Thymus (tissue), 11 donors: Measurements from ENCODE around the gene ZPLD1. TPM values are rescaled to one million over a fixed set of nuclear protein-coding genes. Genes with fewer than 3 reads are reported as not detected.

Source experiments
- DNase-seq, 9 donors: peaks; one replicate each; pipeline ENCODE4 v3.0.0-alpha.2; 2013; ENCODE audit warnings: low spot score in 9 of 9, low read depth in 6 of 9, missing footprints in 1 of 9
- H3K27ac ChIP-seq, 2 donors: one replicate each; pipeline ENCODE4 v1.5.1; 2013; ENCODE audit warnings: control low read depth in 1 of 2, low read depth in 1 of 2, low read length in 1 of 2, mild to moderate bottlenecking in 1 of 2, moderate library complexity in 1 of 2
- H3K27me3 ChIP-seq, 2 donors: one replicate each; pipeline ENCODE4 v1.5.1; 2013; ENCODE audit warnings: low read length in 1 of 2; ENCODE audit not compliant: control insufficient read depth in 2 of 2, insufficient read depth in 1 of 2
- H3K36me3 ChIP-seq, 2 donors: one replicate each; pipeline ENCODE4 v1.5.1; 2013; ENCODE audit warnings: low read length in 1 of 2, mild to moderate bottlenecking in 1 of 2, moderate library complexity in 1 of 2; ENCODE audit not compliant: control insufficient read depth in 2 of 2, insufficient read depth in 2 of 2
- H3K4me1 ChIP-seq, 2 donors: one replicate each; pipeline ENCODE4 v1.5.1; 2013; ENCODE audit warnings: low read length in 2 of 2; ENCODE audit not compliant: control insufficient read depth in 2 of 2, insufficient read depth in 2 of 2
- H3K4me3 ChIP-seq, 2 donors: one replicate each; pipeline ENCODE4 v1.5.1; 2013; ENCODE audit warnings: low read length in 2 of 2, control low read depth in 1 of 2, mild to moderate bottlenecking in 1 of 2
- H3K9me3 ChIP-seq, 2 donors: one replicate each; pipeline ENCODE4 v1.5.1; 2013; ENCODE audit warnings: low read length in 1 of 2, mild to moderate bottlenecking in 1 of 2; ENCODE audit not compliant: control insufficient read depth in 2 of 2, insufficient read depth in 1 of 2
- WGBS: extraction: QIAGEN DNeasy Blood & Tissue Kit; methylation state at CpG from one replicate; pipeline ENCODE4 v1.1.7; 2013; 5-methylcytosine and 5-hydroxymethylcytosine counted together
- polyA plus RNA-seq: library from polyadenylated mRNA; stranded (reverse); fragments of 200-250 nt; gene quantifications from one replicate; pipeline ENCODE4 v1.2.3, GENCODE V29; 2013
- total RNA-seq: library from RNA; stranded (reverse); fragments of 120-200 nt; gene quantifications from one replicate; pipeline ENCODE4 v1.2.4, GENCODE V29; 2013
- donor health status: healthy.

The ZPLD1 gene
- total and polyA plus RNA-seq, 2 donors: 0.09 to 0.11 TPM

DNA sequence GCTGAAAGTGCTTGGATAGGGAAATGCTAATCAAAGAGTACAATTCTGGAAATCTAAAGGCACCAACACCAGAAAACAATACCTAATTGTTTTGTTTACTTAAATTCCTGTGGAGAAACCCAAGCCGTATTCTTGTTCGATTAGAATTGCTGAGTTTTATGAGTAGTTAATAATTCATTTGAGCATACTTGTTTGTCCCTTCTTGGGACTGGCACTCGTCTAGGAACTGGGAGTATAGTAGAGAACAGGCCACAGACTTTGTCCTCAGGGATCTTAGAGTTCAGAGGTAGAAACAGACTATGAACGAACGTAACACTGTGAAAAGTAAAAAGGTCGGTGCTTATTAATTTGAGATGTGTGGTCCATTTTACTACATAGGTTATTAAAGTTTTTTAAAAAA lies 39.4 kb downstream of the ZPLD1 start:
- WGBS: 94% methylated on average over 6 of the region's 6 CpGs

DNA sequence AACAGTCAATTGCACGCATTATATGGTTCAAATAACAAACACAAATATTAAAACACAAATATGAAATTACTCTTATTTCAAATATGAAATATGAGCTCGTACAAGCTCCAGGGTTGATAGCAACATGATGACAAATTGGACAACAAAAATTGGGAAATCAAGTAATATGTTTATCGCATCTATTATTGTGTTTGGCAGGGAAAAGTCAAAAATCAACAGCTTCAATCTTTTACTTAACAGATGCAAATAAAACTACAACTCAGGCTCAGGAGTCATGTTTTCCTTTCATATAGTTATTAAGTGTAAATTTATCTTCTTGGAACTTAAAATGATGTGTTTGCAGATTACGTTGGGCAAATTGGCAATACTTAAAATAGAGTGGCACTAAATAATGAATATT lies 41.4 kb downstream of the ZPLD1 start:
- Histone ChIP-seq H3K4me3 (no peak overlapping the region), H3K27me3 (no peaks in the 10 kb centered on the region), H3K27ac (no peak overlapping the region), H3K36me3 (no peaks in the 10 kb centered on the region), H3K4me1 (no peaks in the 10 kb centered on the region), H3K9me3 (no peaks in the 10 kb centered on the region)
- WGBS: 96% methylated on average over 4 of the region's 4 CpGs
- no peak for DNase-seq

More for the DNA sequence above, 39.4 kb downstream of the ZPLD1 start:
- no peak overlapping the region for H3K4me3 ChIP-seq
- DNase-seq: no peak
- H3K27ac ChIP-seq: no peak overlapping the region
- H3K27me3 ChIP-seq: no peaks in the 10 kb centered on the region
- no peaks in the 10 kb centered on the region for H3K4me1 ChIP-seq
- H3K9me3 ChIP-seq: no peaks in the 10 kb centered on the region
- H3K36me3 ChIP-seq: no peaks in the 10 kb centered on the region

DNA sequence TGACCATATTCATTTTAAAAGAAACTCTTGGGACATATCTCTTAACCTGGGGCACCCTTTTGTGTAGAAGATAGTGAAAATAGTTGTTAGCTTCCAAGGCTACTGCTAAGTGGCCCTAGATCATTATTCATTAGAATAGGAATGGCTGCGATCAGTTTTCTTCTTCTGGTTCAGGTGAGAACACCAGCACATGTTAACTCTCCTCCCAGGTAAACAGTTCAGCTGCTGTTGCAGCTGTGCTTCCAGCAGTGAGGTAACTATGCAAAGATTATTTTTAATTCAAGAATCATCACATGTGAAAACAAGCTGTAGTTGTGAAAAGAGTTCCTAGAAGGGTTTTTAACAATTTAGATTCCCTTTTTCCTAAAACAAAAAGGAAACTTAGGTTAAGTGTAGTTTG lies 43.3 kb downstream of the ZPLD1 start:
- WGBS: 95% methylated on average over 1 of the region's 1 CpG
- no peaks in the 10 kb centered on the region for H3K9me3 ChIP-seq
- H3K36me3 ChIP-seq: no peaks in the 10 kb centered on the region
- no peak for DNase-seq
- no peaks in the 10 kb centered on the region for H3K27me3 ChIP-seq
- H3K27ac ChIP-seq: no peak overlapping the region
- no peak overlapping the region for H3K4me3 ChIP-seq
- H3K4me1 ChIP-seq: no peaks in the 10 kb centered on the region

DNA sequence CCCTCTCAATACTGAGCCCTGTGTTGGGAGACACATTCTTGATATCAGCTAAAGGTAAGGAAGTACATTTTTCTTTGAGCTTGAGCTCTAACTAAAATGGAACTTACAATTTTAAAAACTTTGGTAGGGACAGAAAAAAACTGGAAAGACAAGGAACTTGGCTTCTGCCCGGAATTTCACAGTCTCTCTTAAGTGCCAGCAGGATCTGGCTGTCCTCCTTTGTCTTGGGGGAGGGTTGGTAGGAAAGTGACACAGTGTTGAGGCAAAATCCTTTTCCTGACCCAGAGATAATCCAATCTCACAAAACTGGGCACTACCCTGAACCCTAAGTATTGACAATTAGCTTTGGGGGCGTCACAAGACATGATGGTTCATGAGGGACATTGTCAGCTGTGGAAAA lies 45.3 kb downstream of the ZPLD1 start:
- Histone ChIP-seq H3K27me3 (no peaks in the 10 kb centered on the region), H3K27ac (no peak overlapping the region), H3K4me1 (no peaks in the 10 kb centered on the region), H3K4me3 (no peak overlapping the region), H3K36me3 (no peaks in the 10 kb centered on the region), H3K9me3 (no peaks in the 10 kb centered on the region)
- 83% methylated on average over 2 of the region's 2 CpGs for WGBS
- DNase-seq: no peak

DNA sequence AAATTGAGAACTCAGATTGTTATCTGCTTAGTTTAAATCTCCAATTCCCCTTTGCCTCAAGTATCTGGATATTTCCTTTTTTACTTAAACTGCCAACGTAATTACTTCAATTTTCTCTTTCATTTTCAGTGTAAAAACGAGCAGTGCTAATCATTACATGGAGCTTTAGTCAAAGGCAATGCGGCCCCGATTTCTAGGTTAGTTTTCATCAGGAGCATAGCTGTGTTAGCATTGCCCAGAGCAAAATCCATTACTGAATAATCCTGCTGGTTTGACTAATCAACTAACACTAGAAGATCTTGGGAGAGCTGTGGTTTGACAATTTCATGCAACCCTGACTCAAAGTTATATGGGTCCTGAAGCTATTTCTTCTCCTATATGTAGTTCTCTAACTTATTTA lies 46.2 kb downstream of the ZPLD1 start:
- Histone ChIP-seq H3K27me3 (no peaks in the 10 kb centered on the region), H3K4me1 (no peaks in the 10 kb centered on the region), H3K36me3 (no peaks in the 10 kb centered on the region), H3K27ac (no peak overlapping the region), H3K9me3 (no peaks in the 10 kb centered on the region), H3K4me3 (no peak overlapping the region)
- DNase-seq: no peak
- WGBS: 43% methylated on average over 4 of the region's 4 CpGs

DNA sequence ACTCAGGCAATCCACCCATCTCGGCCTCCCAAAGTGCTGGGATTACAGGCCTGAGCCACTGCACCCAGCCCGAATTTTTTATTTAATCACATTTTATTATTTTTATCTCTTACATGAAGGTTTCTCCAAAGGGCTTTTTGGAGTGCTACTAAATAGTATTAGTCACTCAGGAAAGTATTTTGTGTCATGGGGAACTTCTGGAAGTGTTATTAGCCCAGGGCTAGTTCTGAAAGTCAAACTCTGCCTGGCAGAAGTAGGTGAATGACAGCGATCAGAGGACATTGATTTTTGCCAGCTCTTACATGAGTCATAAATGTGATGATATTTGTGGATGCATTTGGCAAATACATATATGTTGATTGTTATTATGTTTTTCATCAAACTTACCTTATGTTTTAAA lies 48.7 kb downstream of the ZPLD1 start:
- 97% methylated on average over 3 of the region's 3 CpGs for WGBS
- Histone ChIP-seq H3K9me3 (no peaks in the 10 kb centered on the region), H3K4me3 (no peak overlapping the region), H3K36me3 (no peaks in the 10 kb centered on the region), H3K4me1 (no peaks in the 10 kb centered on the region), H3K27ac (no peak overlapping the region), H3K27me3 (no peaks in the 10 kb centered on the region)
- DNase-seq: no peak

DNA sequence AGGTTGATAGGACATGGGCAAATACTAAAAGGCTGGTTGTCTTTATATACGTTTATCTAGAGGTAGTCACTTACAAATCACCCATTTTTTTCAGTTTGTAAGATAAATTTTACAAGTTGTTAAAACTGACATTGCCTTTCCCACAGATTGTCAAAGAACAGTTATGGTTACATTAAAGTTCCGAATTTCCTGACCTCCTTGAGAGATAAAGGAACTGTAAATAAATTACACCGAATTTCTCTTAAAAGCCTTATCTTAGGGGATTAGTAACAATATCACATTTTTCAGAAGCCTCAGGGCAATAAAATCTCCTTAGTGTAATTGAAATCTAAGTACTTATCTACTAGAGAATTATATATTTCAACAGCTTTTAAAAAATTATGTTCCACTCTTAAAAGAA lies 49.5 kb downstream of the ZPLD1 start:
- H3K27ac ChIP-seq: no peak overlapping the region
- no peak overlapping the region for H3K4me3 ChIP-seq
- WGBS: 76% methylated on average over 3 of the region's 3 CpGs

DNA sequence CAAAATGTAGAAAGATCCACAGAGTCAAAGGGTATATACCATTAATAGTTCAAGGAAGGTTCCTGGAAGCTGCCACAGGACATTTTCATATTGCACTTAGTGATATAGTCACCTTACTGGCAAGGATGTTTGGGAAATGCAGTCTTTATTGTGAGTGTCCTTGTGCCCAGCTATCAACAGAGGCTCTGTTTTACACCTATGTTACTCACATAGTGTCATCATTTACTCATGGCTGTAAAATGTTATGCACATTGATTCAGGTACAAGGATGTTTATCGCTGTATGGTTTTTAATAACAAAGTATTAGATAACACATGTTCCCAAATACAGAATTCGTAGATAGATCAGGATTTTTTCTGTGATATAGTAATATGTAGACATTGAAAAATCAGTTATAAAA lies 50.9 kb downstream of the ZPLD1 start:
- no peak for DNase-seq
- H3K9me3 ChIP-seq: no peaks in the 10 kb centered on the region
- no peak overlapping the region for H3K4me3 ChIP-seq
- H3K27ac ChIP-seq: no peak overlapping the region
- WGBS: 94% methylated on average over 2 of the region's 2 CpGs
- H3K4me1 ChIP-seq: no peaks in the 10 kb centered on the region
- no peaks in the 10 kb centered on the region for H3K36me3 ChIP-seq
- no peaks in the 10 kb centered on the region for H3K27me3 ChIP-seq

More for the DNA sequence above, 49.5 kb downstream of the ZPLD1 start:
- H3K4me1 ChIP-seq: no peaks in the 10 kb centered on the region
- H3K9me3 ChIP-seq: no peaks in the 10 kb centered on the region
- no peaks in the 10 kb centered on the region for H3K36me3 ChIP-seq
- H3K27me3 ChIP-seq: no peaks in the 10 kb centered on the region
- no peak for DNase-seq

DNA sequence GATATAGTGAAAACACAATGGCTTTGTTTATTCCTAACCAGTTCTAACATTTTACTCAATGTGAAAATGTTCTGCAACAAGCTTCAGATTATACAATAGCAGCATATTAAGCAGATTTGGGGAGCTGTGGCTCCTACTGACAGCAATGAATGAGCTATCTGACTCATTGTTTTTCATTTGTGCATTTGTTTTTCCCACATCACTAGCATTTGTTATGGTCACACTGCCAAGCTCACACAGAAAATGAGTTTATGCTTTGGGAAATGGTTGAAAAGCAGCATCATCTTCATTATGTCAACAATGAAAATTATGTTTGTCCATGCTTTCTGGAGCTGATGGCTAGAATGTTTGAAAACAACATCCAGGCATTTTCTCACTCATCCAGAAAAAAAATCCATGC lies 53.5 kb downstream of the ZPLD1 start:
- DNase-seq: no peak
- Histone ChIP-seq H3K4me3 (no peak overlapping the region), H3K9me3 (peaks cover 0 to 3% of the 10 kb centered on the region in 2 donors), H3K27me3 (no peaks in the 10 kb centered on the region), H3K27ac (no peak overlapping the region), H3K4me1 (no peaks in the 10 kb centered on the region), H3K36me3 (no peaks in the 10 kb centered on the region)

DNA sequence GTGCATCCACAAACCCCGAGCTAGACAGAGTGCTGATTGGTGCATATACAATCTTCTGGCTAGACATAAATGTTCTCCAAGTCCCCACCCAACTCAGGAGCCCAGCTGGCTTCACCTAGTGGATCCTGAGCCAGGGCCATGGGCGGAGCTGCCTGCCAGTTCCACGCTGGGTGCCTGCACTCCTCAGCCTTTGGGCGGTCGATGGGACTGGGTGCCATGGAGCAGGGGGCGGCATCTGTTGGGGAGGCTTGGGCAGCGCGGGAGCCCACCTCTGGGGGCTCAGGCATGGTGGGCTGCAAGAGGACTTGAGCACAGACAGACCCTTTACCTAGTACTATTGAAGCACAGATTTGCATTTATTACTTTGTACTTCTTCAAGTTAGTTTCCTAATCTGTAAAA lies 57.5 kb downstream of the ZPLD1 start:
- Histone ChIP-seq H3K4me3 (no peak overlapping the region), H3K4me1 (no peaks in the 10 kb centered on the region), H3K27me3 (no peaks in the 10 kb centered on the region), H3K36me3 (no peaks in the 10 kb centered on the region), H3K27ac (no peak overlapping the region), H3K9me3 (peaks cover 0 to 3% of the 10 kb centered on the region in 2 donors)
- no peak for DNase-seq
- WGBS: 94% methylated on average over 8 of the region's 8 CpGs
